ENCODE measurements around the gene SST. TPM values are rescaled to one million over a fixed set of nuclear protein-coding genes. Genes with fewer than 3 reads are reported as not detected.

Gene SST
- total RNA-seq, 1 donor from 2014 or later: not detected

DNA sequence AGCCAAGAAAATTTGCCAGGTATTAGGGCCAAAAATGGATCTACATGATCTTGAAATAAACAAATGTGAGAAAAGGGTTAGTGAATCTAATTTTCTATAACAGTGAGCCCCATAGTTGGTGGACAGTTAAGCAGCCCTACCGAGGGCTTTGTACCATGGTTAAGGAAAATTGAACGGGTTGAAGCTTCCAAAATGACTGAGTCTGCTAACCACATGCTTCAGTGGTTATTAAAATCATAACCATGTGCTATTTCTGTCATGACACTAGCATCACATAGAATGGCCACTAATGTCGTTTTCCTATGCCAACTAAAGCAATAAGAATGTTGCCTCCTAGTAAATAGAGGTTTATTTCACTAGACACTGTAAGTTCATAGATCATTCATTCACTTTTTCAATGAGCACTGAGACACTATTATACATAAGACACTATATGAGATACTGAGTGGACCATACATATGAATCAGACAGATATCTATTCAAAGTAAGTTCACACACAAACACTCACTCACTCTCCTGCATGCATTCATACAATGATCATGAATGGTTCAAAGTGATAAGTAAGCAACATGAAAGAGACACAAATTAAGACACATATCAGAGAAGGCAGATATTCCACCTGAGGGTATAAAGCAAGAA, 4.3 kb downstream of the SST start:
- Histone ChIP-seq H3K27me3 (ENCODE audit: control insufficient read depth, insufficient read depth, low read length) (peaks cover 3% of the 10 kb centered on the region), H3K36me3 (ENCODE audit: control insufficient read depth, insufficient read depth, low read length) (no peaks in the 10 kb centered on the region), H3K4me3 (ENCODE audit: low read depth, low read length) (no peak overlapping the region)
- DNase-seq (ENCODE audit: low read depth): no peak
- no peak for TF ChIP-seq CTCF (IDR thresholded peaks at IDR 0.05; ENCODE audit: insufficient read depth, low read length, poor library complexity, severe bottlenecking)

GRCh38 chr3:187665010-187665409, 5.2 kb downstream of the SST start:
- peaks cover under 1% of the 10 kb centered on the region for H3K27me3 ChIP-seq (ENCODE audit: control insufficient read depth, insufficient read depth, low read length)
- no peak for TF ChIP-seq CTCF (IDR thresholded peaks at IDR 0.05; ENCODE audit: insufficient read depth, low read length, poor library complexity, severe bottlenecking)
- H3K36me3 ChIP-seq (ENCODE audit: control insufficient read depth, insufficient read depth, low read length): no peaks in the 10 kb centered on the region
- no peak for DNase-seq (ENCODE audit: low read depth)
- H3K4me3 ChIP-seq (ENCODE audit: low read depth, low read length): no peak overlapping the region

DNA sequence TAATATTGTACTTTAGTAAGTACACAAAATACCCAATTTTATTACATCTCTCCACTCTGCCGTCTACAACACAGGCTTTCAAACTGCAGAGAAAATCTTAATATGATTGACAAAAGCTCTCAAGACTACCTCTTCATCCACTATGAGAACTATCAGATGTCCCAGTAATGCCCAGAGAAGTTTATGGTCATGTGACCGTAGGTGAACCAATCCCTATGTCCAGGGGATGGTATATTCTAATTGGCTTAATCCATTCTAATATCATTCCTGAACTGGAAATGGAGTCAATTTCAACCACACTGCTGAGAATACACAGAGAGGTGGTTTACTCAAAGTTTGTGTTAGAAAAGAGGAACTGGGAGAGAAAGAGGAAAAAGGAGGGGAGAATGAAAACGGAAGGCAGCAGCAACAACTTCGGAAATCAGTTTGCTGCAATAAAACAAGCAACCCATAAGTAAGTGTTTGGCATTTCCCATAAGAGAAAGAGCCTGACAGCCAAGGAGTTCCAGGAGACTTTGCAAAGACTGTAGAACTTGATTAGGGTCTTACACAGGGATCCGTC, 7.3 kb downstream of the SST start:
- DNase-seq (ENCODE audit: low read depth): no peak
- Histone ChIP-seq H3K36me3 (ENCODE audit: control insufficient read depth, insufficient read depth, low read length) (no peaks in the 10 kb centered on the region), H3K27me3 (ENCODE audit: control insufficient read depth, insufficient read depth, low read length) (no peaks in the 10 kb centered on the region), H3K4me3 (ENCODE audit: low read depth, low read length) (no peak overlapping the region)
- no peak for TF ChIP-seq CTCF (IDR thresholded peaks at IDR 0.05; ENCODE audit: insufficient read depth, low read length, poor library complexity, severe bottlenecking)

GRCh38 chr3:187661267-187661666, 8.9 kb downstream of the SST start:
- Histone ChIP-seq H3K27me3 (ENCODE audit: control insufficient read depth, insufficient read depth, low read length) (no peaks in the 10 kb centered on the region), H3K4me3 (ENCODE audit: low read depth, low read length) (no peak overlapping the region), H3K36me3 (ENCODE audit: control insufficient read depth, insufficient read depth, low read length) (no peaks in the 10 kb centered on the region)
- no peak for TF ChIP-seq CTCF (IDR thresholded peaks at IDR 0.05; ENCODE audit: insufficient read depth, low read length, poor library complexity, severe bottlenecking)
- DNase-seq (ENCODE audit: low read depth): no peak

- no peak overlapping the region for H3K4me3 ChIP-seq (ENCODE audit: low read depth, low read length)
- no peaks in the 10 kb centered on the region for H3K36me3 ChIP-seq (ENCODE audit: control insufficient read depth, insufficient read depth, low read length)
- DNase-seq (ENCODE audit: low read depth): no peak
- peaks cover 5% of the 10 kb centered on the region for H3K27me3 ChIP-seq (ENCODE audit: control insufficient read depth, insufficient read depth, low read length)
- no peak for TF ChIP-seq CTCF (IDR thresholded peaks at IDR 0.05; ENCODE audit: insufficient read depth, low read length, poor library complexity, severe bottlenecking)
Observed at GRCh38 chr3:187651282-187651681, 18.9 kb downstream of the SST start.

DNA sequence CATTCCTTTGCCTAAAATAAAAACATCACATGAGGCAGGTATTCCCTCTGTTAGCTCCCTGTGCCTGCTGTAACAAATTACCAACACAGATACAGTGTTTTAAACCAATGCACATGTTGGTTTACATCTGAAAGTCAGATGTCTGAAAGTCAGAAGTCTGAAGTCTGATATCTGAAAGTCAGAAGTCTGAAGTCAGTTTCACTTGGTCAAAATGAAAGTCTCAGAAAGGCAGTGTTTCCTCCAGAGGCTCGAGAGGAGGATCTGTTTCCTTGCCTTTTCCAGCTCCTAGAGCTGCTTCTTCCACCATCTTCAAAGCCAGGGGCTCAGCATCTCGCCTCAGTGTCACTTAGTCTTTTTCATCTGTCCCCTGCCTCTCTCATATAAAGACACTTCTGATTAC, 22.0 kb downstream of the SST start:
- no peak for TF ChIP-seq CTCF (IDR thresholded peaks at IDR 0.05; ENCODE audit: insufficient read depth, low read length, poor library complexity, severe bottlenecking)
- peaks cover 5% of the 10 kb centered on the region for H3K27me3 ChIP-seq (ENCODE audit: control insufficient read depth, insufficient read depth, low read length)
- no peak for DNase-seq (ENCODE audit: low read depth)
- no peak overlapping the region for H3K4me3 ChIP-seq (ENCODE audit: low read depth, low read length)
- H3K36me3 ChIP-seq (ENCODE audit: control insufficient read depth, insufficient read depth, low read length): no peaks in the 10 kb centered on the region

Measured in kidney epithelial cell (primary cell).